SK-N-SH (cell line): ENCODE measurements around the gene GRK2.

Experiments used
- CTCF ChIP-seq: fragments of 200-600 bp; sonication (generic); IDR thresholded peaks from 2 replicates; pipeline ENCODE4 v1.6.1; 2017; ENCODE audit warnings: antibody characterized with exemption, mild to moderate bottlenecking, moderate library complexity
- FOSL2 ChIP-seq: IDR thresholded peaks from 2 replicates; pipeline ENCODE4 v1.4.0; 2012; ENCODE audit warnings: low read depth, mild to moderate bottlenecking, moderate library complexity, borderline replicate concordance
- FOXM1 ChIP-seq: IDR thresholded peaks from 2 replicates; pipeline ENCODE4 v1.4.0; 2012; ENCODE audit warnings: low read depth, mild to moderate bottlenecking
- NFIC ChIP-seq: IDR thresholded peaks from 2 replicates; pipeline ENCODE4 v1.4.0; 2012; ENCODE audit warnings: borderline replicate concordance
- SIN3A ChIP-seq: IDR thresholded peaks from 2 replicates; pipeline ENCODE4 v1.6.1; 2012; ENCODE audit warnings: low read depth, mild to moderate bottlenecking, low read length, moderate library complexity, borderline replicate concordance
- USF2 ChIP-seq: fragments of 150-350 bp; IDR thresholded peaks from 2 replicates; pipeline ENCODE4 v1.6.1; 2017; ENCODE audit warnings: antibody characterized with exemption, low read length, low read depth, borderline replicate concordance

DNA sequence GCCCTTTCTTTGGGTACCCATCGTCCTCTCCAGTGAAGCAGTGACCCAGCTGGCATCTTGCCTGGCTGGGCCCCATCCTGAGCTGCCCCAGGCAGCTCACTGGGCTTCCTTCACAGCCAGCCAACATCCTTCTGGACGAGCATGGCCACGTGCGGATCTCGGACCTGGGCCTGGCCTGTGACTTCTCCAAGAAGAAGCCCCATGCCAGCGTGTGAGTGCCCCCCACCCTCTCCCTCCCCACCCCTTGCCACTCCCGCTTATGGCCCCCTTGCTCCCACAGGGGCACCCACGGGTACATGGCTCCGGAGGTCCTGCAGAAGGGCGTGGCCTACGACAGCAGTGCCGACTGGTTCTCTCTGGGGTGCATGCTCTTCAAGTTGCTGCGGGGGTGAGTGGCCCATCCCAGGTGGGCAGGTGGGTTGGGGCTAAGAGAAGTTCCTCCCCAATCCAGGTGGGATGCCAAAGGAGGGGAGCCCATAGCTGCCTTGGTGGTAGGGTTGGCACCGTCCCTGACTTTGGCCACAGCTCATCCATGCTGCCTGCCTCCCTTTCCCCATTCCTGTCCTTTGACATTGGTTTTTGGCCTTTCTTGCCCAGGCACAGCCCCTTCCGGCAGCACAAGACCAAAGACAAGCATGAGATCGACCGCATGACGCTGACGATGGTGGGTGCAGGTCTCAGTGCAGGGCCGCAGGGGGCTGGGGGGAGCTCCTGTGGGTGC lies 16.0 kb downstream of the GRK2 start:
- no peak for TF ChIP-seq NFIC
- TF ChIP-seq FOXM1, result no peak
- no peak for TF ChIP-seq CTCF
- no peak for TF ChIP-seq FOSL2
- no peak for TF ChIP-seq SIN3A
- no peak for TF ChIP-seq USF2
